Effector memory CD8-positive, alpha-beta T cell (primary cell): ENCODE results near the gene MBIP.
"Not testable (repeated sequence)": the region's sequence is repeated elsewhere in the genome, so short reads cannot be mapped to it uniquely, and the experiment has no call there.

Source experiments
- ATAC-seq: fragments of 150-1000 bp; cut with Tn5 transposase; replicated peaks from 2 replicates; pipeline ENCODE4 v1.10.0; 2021; ENCODE audit warnings: mild to moderate bottlenecking, moderate library complexity
- DNase-seq, 3 experiments: peaks; one replicate each; pipeline ENCODE4 v3.0.0; 2021
- H3K27ac Mint-ChIP-seq, 2 donors: one replicate each; pipeline ENCODE4 v1.8.0; 2022; ENCODE audit warnings: mild to moderate bottlenecking in 2 of 2, mixed read lengths in 2 of 2, moderate library complexity in 2 of 2
- H3K27me3 Mint-ChIP-seq, 2 donors: one replicate each; pipeline ENCODE4 v1.8.0; 2022; ENCODE audit warnings: mixed read lengths in 2 of 2
- H3K36me3 Mint-ChIP-seq: one replicate; pipeline ENCODE4 v1.8.0; 2022; ENCODE audit warnings: mild to moderate bottlenecking, moderate library complexity, mixed read lengths; ENCODE audit not compliant: insufficient read depth
- H3K4me1 Mint-ChIP-seq, 2 donors: one replicate each; pipeline ENCODE4 v1.8.0; 2022; ENCODE audit warnings: low read depth in 2 of 2, mixed read lengths in 2 of 2
- H3K4me3 Mint-ChIP-seq, 2 donors: one replicate each; pipeline ENCODE4 v1.8.0; 2022; ENCODE audit warnings: mild to moderate bottlenecking in 2 of 2, mixed read lengths in 2 of 2, moderate library complexity in 2 of 2
- H3K9me3 Mint-ChIP-seq, 2 donors: one replicate each; pipeline ENCODE4 v1.8.0; 2022; ENCODE audit warnings: mixed read lengths in 2 of 2

Gene MBIP

GRCh38 chr14:36327573-36327972, 7.1 kb upstream of the MBIP start:
- not testable (repeated sequence) for H3K4me1 Mint-ChIP-seq, ATAC-seq

GRCh38 chr14:36325853-36326252, 5.4 kb upstream of the MBIP start:
- Mint-ChIP-seq H3K36me3 (no peaks in the 10 kb centered on the region), H3K4me3 (no peak overlapping the region), H3K27me3 (peaks cover 49 to 50% of the 10 kb centered on the region in 2 donors), H3K4me1 (peaks cover 1 to 2% of the 10 kb centered on the region in 2 donors), H3K27ac (no peak overlapping the region), H3K9me3 (no peaks in the 10 kb centered on the region)
- no peak for ATAC-seq
- no peak for DNase-seq

More at GRCh38 chr14:36327573-36327972, 7.1 kb upstream of the MBIP start:
- H3K27ac Mint-ChIP-seq, H3K9me3 Mint-ChIP-seq, H3K36me3 Mint-ChIP-seq, H3K4me3 Mint-ChIP-seq, DNase-seq: not testable (repeated sequence)
- H3K27me3 Mint-ChIP-seq: peaks cover 65 to 66% of the 10 kb centered on the region in 2 donors

- Mint-ChIP-seq H3K27me3 (peaks cover 39 to 44% of the 10 kb centered on the region in 2 donors), H3K27ac (no peak overlapping the region), H3K36me3 (peaks cover 6% of the 10 kb centered on the region), H3K4me3 (no peak overlapping the region), H3K4me1 (peaks cover 7 to 9% of the 10 kb centered on the region in 2 donors), H3K9me3 (peaks cover 0 to 3% of the 10 kb centered on the region in 2 donors)
- ATAC-seq: no peak
- DNase-seq: no peak
Observed at GRCh38 chr14:36324897-36325296, 4.5 kb upstream of the MBIP start.

DNA sequence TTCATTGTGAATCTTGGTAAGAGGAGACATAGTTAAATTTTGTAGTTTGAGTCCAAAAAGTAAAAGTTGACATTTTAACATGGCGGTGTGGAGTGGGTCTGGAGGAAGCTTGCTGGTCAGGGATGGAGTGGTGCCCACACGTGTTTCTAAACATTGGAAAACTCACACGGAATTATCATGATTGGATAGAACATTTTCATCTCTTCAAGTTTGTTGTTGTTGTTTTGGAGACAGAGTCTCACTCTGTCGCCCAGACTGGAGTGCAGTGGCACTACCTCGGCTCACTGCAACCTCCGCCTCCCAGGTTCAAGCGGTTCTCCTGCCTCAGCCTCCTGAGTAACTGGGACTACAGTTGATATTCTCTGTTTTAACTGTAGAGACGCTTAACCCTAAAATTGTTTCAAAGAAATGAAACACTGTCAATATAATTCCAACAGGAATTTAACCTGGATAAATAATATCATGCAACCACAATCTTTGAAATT, 502 bp upstream of the MBIP start:
- peak overlapping the region; percentile 91 to 95 for H3K27ac Mint-ChIP-seq
- peaks cover 21% of the 10 kb centered on the region in 2 donors for H3K27me3 Mint-ChIP-seq
- peak overlapping the region; percentile 84 to 95 for H3K4me3 Mint-ChIP-seq
- peaks cover 0 to 3% of the 10 kb centered on the region in 2 donors for H3K9me3 Mint-ChIP-seq
- DNase-seq (no peak), ATAC-seq (no peak)
- peaks cover 14 to 32% of the 10 kb centered on the region in 2 donors for H3K4me1 Mint-ChIP-seq
- H3K36me3 Mint-ChIP-seq: peaks cover 6% of the 10 kb centered on the region

DNA sequence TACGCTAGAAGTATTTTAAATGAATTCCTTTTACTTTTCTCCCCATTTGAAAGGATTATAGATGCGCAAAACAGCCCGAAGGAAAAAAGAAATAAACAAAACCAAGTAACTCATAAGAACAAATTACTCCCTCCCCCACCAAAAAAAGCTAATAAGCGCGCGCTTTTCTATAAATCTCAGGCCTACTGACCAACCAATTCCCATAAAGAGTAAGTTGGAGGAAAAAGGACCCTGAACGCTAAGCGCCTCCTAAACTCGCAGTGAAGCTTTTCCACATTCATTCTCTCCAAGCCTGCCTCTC, 588 bp downstream of the MBIP start:
- Mint-ChIP-seq H3K4me1 (peaks cover 18 to 35% of the 10 kb centered on the region in 2 donors), H3K27ac (peak overlapping the region; percentile 91 to 95), H3K27me3 (peaks cover 16 to 17% of the 10 kb centered on the region in 2 donors), H3K36me3 (peaks cover 6% of the 10 kb centered on the region), H3K4me3 (peak overlapping the region; percentile 84 to 95), H3K9me3 (peaks cover 0 to 3% of the 10 kb centered on the region in 2 donors)
- ATAC-seq (no peak), DNase-seq (no peak)

GRCh38 chr14:36317650-36318049, 2.8 kb downstream of the MBIP start:
- peaks cover 18% of the 10 kb centered on the region for H3K36me3 Mint-ChIP-seq
- no peak overlapping the region for H3K27ac Mint-ChIP-seq
- H3K4me3 Mint-ChIP-seq: no peak overlapping the region
- no peak for ATAC-seq
- H3K4me1 Mint-ChIP-seq: peaks cover 18 to 44% of the 10 kb centered on the region in 2 donors
- peaks cover 0 to 3% of the 10 kb centered on the region in 2 donors for H3K9me3 Mint-ChIP-seq
- peaks cover 0 to under 1% of the 10 kb centered on the region in 2 donors for H3K27me3 Mint-ChIP-seq
- no peak for DNase-seq

DNA sequence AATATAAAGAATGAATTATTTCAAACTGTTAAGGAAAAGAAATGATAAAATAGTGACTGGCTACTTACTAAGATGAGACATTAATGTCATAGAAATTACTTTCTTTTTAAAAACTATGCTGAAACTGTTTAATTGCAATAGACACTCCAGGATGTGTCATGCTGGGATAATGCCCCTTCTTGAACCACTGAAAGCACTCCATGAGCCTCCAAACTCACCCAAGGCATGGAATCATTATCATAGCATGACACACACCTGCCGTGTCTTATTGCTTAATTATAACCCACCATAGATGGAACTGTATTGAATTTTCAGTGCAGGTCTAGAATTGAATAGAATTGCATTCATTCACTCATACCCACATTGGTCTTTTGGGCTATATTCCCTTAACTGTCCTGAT, 4.3 kb downstream of the MBIP start:
- H3K36me3 Mint-ChIP-seq: peaks cover 24% of the 10 kb centered on the region
- H3K4me3 Mint-ChIP-seq: no peak overlapping the region
- DNase-seq (no peak), ATAC-seq (no peak)
- peaks cover 18 to 44% of the 10 kb centered on the region in 2 donors for H3K4me1 Mint-ChIP-seq
- H3K27ac Mint-ChIP-seq: no peak overlapping the region
- H3K27me3 Mint-ChIP-seq: no peaks in the 10 kb centered on the region
- peaks cover 0 to 3% of the 10 kb centered on the region in 2 donors for H3K9me3 Mint-ChIP-seq

- Mint-ChIP-seq H3K36me3 (peaks cover 28% of the 10 kb centered on the region), H3K9me3 (no peaks in the 10 kb centered on the region), H3K27me3 (no peaks in the 10 kb centered on the region), H3K4me1 (peaks cover 13 to 41% of the 10 kb centered on the region in 2 donors), H3K4me3 (no peak overlapping the region), H3K27ac (no peak overlapping the region)
- DNase-seq (no peak), ATAC-seq (no peak)
Observed at GRCh38 chr14:36315159-36315853, 5.1 kb downstream of the MBIP start.

DNA sequence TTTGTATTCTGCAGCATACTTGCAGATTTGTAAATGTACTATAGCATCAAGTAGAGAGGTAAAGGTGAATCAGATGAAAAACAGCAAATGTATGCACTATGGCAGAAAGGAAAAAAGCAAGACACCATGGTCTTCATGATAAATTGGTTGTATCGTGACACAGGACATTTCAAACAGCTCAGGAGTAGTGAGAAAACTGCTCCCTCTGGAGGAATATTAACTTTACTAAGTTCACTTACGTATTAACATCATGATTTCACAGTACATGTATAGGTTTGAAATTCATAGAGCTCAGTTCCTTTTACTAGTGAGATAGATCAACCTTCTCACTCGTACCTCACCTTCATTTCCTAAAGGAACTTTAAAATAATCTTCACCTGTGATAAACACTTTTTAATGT, 6.5 kb downstream of the MBIP start:
- peaks cover 7 to 31% of the 10 kb centered on the region in 2 donors for H3K4me1 Mint-ChIP-seq
- H3K27me3 Mint-ChIP-seq: no peaks in the 10 kb centered on the region
- no peaks in the 10 kb centered on the region for H3K9me3 Mint-ChIP-seq
- no peak for DNase-seq
- no peak for ATAC-seq
- no peak overlapping the region for H3K4me3 Mint-ChIP-seq
- peaks cover 32% of the 10 kb centered on the region for H3K36me3 Mint-ChIP-seq
- no peak overlapping the region for H3K27ac Mint-ChIP-seq

GRCh38 chr14:36313206-36313605, 7.2 kb downstream of the MBIP start:
- no peak overlapping the region for H3K27ac Mint-ChIP-seq

GRCh38 chr14:36306836-36307235, 13.6 kb downstream of the MBIP start:
- no peak for DNase-seq
- Mint-ChIP-seq H3K27me3 (no peaks in the 10 kb centered on the region), H3K4me1 (peaks cover 0 to 6% of the 10 kb centered on the region in 2 donors), H3K9me3 (no peaks in the 10 kb centered on the region), H3K4me3 (no peak overlapping the region), H3K36me3 (peaks cover 46% of the 10 kb centered on the region), H3K27ac (no peak overlapping the region)
- ATAC-seq: no peak

More at GRCh38 chr14:36313206-36313605, 7.2 kb downstream of the MBIP start:
- Mint-ChIP-seq H3K27me3 (no peaks in the 10 kb centered on the region), H3K4me3 (no peak overlapping the region), H3K36me3 (peaks cover 38% of the 10 kb centered on the region), H3K9me3 (no peaks in the 10 kb centered on the region), H3K4me1 (peaks cover 7 to 31% of the 10 kb centered on the region in 2 donors)
- DNase-seq (no peak), ATAC-seq (no peak)

DNA sequence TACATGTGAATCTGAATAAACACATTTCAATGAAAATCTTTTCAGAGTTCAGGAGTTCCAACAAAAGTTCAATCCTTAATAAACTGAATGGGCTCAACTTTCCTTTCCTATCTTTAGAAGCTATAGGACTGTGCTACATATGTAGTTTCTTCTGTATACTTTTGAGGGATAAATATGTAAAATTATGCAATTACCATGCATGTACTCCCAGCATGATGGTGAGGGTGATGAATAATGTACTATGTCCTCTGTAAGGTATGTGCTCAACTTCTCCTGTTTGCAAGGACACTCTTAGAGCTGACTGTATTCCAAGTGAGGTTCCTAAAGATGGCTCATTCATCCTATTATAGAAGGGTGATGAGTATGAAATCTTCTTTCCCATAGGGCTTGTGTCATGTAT, 15.5 kb downstream of the MBIP start:
- ATAC-seq: no peak
- Mint-ChIP-seq H3K9me3 (no peaks in the 10 kb centered on the region), H3K36me3 (peaks cover 31% of the 10 kb centered on the region), H3K4me3 (no peak overlapping the region), H3K27me3 (no peaks in the 10 kb centered on the region), H3K4me1 (no peaks in the 10 kb centered on the region), H3K27ac (no peak overlapping the region)
- DNase-seq: no peak

DNA sequence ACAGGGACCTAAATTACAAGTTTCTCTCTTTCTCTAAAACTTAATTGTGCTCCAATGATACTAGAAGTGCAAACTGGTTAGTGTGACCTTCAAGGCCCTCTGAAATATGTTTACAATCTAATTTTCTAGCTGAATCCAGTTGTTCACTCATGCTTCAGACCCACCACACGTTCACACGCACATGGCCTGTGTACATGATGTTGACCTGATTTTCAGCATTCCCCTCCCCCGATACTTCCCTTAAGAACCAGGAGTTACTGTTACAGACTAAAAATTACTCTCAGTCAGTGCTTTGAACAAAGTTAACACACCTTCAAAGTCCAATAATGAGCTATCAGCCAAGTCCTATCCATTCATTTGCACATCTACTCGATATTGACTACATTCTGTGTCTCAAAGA, 16.5 kb downstream of the MBIP start:
- Mint-ChIP-seq H3K36me3 (peaks cover 39% of the 10 kb centered on the region), H3K27me3 (no peaks in the 10 kb centered on the region), H3K9me3 (no peaks in the 10 kb centered on the region), H3K27ac (no peak overlapping the region), H3K4me1 (no peaks in the 10 kb centered on the region), H3K4me3 (no peak overlapping the region)
- DNase-seq: no peak
- ATAC-seq: no peak

DNA sequence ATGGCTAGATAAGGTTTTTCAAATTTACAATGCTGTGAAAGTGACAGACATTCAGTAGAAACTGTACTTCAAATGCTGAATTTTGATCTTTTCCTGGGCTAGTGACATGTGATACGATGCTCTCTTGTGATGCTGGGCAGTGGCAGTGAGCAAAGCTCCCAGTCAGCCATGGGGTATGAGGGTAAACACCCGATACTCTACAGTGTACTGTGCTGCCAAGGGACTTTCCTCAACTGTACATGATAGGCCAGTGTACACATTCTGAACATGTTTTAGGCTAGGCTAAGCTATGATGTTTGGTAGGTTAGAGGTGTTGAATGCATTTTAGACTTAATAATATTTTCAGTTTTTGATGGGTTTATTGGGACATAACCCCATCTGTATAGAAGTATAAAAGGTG, 17.6 kb downstream of the MBIP start:
- H3K27me3 Mint-ChIP-seq: no peaks in the 10 kb centered on the region
- no peak overlapping the region for H3K27ac Mint-ChIP-seq

More for the DNA sequence above, 17.6 kb downstream of the MBIP start:
- H3K4me3 Mint-ChIP-seq: no peak overlapping the region
- H3K4me1 Mint-ChIP-seq: no peaks in the 10 kb centered on the region
- ATAC-seq (no peak), DNase-seq (no peak)
- H3K36me3 Mint-ChIP-seq: peaks cover 37% of the 10 kb centered on the region
- no peaks in the 10 kb centered on the region for H3K9me3 Mint-ChIP-seq
